ENCODE results near the gene NTN3. TPM values are rescaled to one million over a fixed set of nuclear protein-coding genes. Genes with fewer than 3 reads are reported as not detected.

Gene NTN3
- total RNA-seq, 4 donors from 2014 or later: 1.3 to 15.5 TPM; not detected in 2

DNA sequence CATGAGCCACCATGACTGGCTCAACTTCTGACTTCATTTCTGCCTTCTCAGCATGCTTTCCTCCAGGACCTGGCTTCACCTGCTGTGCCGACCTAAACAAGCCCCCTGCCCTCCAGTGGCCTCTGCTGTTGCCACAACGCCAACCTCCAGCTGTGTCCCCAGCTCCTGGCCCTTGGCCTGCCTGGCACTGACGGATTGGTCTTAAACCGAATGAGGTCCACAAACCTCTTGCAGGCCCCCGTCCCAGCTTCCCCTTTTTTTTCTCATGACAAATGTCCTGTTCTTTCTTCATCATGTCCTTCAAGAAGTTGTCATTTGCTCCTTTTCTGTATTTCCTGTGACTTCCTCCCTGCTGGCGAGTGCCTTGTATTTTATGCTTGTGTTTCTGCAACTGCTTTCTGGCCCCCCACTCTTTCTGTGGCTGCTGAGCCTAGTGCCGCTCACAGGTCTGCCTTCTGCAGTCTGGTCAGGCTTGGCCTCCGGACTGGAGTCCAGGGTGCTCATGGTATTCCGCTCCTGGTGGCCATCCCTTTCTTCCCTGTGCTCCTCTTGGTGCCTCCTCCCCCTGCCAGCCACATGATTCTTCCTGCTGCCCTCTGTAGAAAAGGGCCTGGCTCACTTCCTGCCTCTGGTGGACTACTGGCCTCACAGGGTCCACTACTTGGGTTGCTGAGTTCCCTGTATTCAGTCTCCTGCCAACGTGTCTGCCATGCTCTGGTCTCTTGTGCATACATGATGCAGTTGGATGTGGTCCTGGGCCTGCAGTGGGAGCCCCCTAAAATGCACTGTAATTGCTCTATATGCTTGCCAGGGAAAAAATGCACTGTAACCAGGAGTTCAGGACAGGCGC, 45.5 kb downstream of the NTN3 start:
- no peaks in the 10 kb centered on the region for H3K36me3 ChIP-seq
- H3K4me1 ChIP-seq: peaks cover 30 to 50% of the 10 kb centered on the region in 2 donors
- peak overlapping the region; percentile 2 to 34 for H3K27ac ChIP-seq
- TF ChIP-seq, protein P1, sequence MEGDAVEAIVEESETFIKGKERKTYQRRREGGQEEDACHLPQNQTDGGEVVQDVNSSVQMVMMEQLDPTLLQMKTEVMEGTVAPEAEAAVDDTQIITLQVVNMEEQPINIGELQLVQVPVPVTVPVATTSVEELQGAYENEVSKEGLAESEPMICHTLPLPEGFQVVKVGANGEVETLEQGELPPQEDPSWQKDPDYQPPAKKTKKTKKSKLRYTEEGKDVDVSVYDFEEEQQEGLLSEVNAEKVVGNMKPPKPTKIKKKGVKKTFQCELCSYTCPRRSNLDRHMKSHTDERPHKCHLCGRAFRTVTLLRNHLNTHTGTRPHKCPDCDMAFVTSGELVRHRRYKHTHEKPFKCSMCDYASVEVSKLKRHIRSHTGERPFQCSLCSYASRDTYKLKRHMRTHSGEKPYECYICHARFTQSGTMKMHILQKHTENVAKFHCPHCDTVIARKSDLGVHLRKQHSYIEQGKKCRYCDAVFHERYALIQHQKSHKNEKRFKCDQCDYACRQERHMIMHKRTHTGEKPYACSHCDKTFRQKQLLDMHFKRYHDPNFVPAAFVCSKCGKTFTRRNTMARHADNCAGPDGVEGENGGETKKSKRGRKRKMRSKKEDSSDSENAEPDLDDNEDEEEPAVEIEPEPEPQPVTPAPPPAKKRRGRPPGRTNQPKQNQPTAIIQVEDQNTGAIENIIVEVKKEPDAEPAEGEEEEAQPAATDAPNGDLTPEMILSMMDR (IDR thresholded peaks at IDR 0.05): no peak
- TF ChIP-seq POLR2A (IDR thresholded peaks at IDR 0.05): no peak
- peak in 1 of 2 donors; percentile 20 for DNase-seq
- no peak overlapping the region for H3K4me3 ChIP-seq
- intact Hi-C loops (cut with DNase I; ENCODE audit: low total_unique reads): no loop called here
- no peaks in the 10 kb centered on the region for H3K9me3 ChIP-seq
- no peaks in the 10 kb centered on the region for H3K27me3 ChIP-seq

DNA sequence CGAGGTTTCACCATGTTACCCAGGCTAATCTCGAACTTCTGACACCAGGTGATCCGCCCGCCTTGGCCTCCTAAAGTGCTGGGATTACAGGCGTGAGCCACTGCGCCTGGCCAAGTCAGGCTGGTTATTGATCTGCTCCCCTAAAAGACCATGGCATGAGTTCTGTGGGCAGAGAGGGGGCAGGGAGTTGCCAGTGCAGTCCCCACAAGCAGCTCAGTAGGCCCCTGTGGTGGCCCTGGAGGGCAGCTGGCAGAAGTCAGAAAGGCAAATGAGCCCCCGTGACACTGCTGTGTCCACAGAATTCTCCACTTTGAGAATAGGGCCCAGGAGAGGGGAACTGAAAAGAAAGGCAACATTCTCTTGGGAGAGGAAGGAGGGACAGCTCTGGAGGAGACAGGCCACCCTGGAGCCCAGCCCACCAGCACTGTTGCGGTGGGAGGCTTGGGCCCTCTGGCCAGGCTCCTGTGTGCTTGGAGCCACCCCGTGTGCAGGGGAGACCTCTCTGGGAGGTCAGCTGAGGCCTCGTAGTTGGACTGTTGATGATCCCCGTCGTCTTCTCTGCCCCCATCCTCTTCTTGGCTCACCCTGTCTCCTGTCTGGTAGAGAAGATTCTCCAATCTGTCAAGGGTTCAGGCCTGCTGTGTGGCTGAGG, 47.0 kb downstream of the NTN3 start:
- Histone ChIP-seq H3K4me1 (peaks cover 30 to 50% of the 10 kb centered on the region in 2 donors), H3K4me3 (no peak overlapping the region), H3K27me3 (no peaks in the 10 kb centered on the region), H3K9me3 (no peaks in the 10 kb centered on the region), H3K36me3 (no peaks in the 10 kb centered on the region), H3K27ac (peak overlapping the region; percentile 9 to 12)
- no peak for TF ChIP-seq POLR2A (IDR thresholded peaks at IDR 0.05)
- TF ChIP-seq, protein P1 (IDR thresholded peaks at IDR 0.05): no peak
- intact Hi-C loops (cut with DNase I; ENCODE audit: low total_unique reads): no loop called here
- DNase-seq: no peak

DNA sequence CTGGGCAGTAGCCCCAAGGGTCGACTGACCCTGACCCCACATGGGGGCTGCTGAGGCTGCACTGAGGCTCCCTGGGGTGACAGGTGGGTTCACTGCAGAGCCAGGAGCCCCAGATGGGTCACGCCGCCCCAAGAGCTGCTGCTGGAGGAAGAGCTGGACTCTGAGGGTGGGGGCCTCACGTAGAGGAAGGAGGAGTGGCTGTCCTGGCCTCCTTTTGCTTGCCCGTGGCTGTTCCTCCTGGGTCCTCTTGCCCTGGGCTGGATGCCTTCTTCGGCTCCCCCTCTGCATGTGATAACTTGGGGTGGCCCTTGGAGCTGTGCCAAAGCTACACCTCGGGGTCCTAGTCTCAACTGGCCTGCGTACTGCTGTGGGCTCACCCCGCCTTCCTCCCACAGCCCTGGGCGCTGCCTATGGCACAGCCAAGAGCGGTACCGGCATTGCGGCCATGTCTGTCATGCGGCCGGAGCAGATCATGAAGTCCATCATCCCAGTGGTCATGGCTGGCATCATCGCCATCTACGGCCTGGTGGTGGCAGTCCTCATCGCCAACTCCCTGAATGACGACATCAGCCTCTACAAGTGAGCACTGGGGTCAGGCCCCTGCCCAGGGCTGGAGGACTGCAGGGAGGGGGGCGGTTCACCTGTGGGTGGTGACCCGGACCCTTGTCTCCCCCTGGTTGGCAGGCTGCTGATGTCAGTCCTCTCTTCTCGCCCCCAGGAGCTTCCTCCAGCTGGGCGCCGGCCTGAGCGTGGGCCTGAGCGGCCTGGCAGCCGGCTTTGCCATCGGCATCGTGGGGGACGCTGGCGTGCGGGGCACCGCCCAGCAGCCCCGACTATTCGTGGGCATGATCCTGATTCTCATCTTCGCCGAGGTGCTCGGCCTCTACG, 48.0 kb downstream of the NTN3 start:
- H3K4me3 ChIP-seq: no peak overlapping the region
- peak; percentile 35 to 57 for DNase-seq
- H3K27me3 ChIP-seq: no peaks in the 10 kb centered on the region
- H3K36me3 ChIP-seq: no peaks in the 10 kb centered on the region
- H3K27ac ChIP-seq: peak overlapping the region; percentile 81
- TF ChIP-seq, protein P1 (IDR thresholded peaks at IDR 0.05): no peak
- TF ChIP-seq POLR2A (IDR thresholded peaks at IDR 0.05): no peak
- peaks cover 30 to 50% of the 10 kb centered on the region in 2 donors for H3K4me1 ChIP-seq
- intact Hi-C loops (cut with DNase I; ENCODE audit: low total_unique reads): no loop called here
- H3K9me3 ChIP-seq: no peaks in the 10 kb centered on the region

DNA sequence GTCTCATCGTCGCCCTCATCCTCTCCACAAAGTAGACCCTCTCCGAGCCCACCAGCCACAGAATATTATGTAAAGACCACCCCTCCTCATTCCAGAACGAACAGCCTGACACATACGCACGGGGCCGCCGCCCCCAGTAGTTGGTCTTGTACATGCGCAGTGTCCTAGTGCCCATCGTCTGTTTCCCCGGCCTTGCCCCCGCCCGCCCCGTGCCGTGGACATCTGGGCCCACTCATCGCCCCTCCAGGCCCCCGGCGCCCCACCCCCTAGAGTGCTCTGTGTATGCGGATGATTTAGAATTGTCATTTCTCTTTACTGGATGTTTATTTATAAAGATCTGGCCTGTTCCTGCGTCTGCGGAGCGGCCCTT, 48.6 kb downstream of the NTN3 start:
- DNase-seq: no peak
- intact Hi-C loops (cut with DNase I; ENCODE audit: low total_unique reads): no loop called here
- H3K4me3 ChIP-seq: peak overlapping the region; percentile 12 to 72
- H3K4me1 ChIP-seq: peaks cover 30 to 50% of the 10 kb centered on the region in 2 donors
- TF ChIP-seq, protein P1 (IDR thresholded peaks at IDR 0.05): no peak
- TF ChIP-seq POLR2A (IDR thresholded peaks at IDR 0.05): no peak
- no peaks in the 10 kb centered on the region for H3K27me3 ChIP-seq
- H3K27ac ChIP-seq: peak overlapping the region; percentile 81
- no peaks in the 10 kb centered on the region for H3K36me3 ChIP-seq
- H3K9me3 ChIP-seq: no peaks in the 10 kb centered on the region
